GM11168 (cell line): ENCODE data around the gene PKD1L1.
"Not testable (repeated sequence)": the region's sequence is repeated elsewhere in the genome, so short reads cannot be mapped to it uniquely, and the experiment has no call there.

Experiments
- in situ Hi-C: fragments of 300-500 bp; cut with MboI; formaldehyde crosslinking; loops from one replicate; pipeline ENCODE4 v1.12.0; 2022; ENCODE audit warnings: low sequenced_read_pairs; ENCODE audit not compliant: unreplicated experiment

The PKD1L1 gene

DNA sequence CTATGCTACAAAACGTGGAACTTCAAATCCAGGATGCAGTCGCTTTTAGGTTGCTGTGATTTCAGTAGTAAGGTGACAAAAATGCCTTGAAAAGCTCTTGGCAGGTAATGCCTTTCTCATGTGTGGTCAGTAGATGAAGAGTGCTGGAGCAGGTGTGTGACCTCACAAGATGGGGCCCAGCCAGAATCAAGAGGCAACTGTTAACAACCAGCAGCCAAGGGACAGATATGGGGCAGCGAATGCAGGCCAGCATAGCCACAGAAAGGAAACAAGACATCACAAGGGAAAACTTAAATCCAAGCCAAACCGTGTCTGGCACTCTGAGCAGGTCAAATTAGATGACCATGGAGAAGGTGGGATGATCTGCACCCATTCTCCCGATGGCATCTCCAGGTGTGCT, 18.9 kb upstream of the PKD1L1 start:
- in situ Hi-C loops, result no loop called here

DNA sequence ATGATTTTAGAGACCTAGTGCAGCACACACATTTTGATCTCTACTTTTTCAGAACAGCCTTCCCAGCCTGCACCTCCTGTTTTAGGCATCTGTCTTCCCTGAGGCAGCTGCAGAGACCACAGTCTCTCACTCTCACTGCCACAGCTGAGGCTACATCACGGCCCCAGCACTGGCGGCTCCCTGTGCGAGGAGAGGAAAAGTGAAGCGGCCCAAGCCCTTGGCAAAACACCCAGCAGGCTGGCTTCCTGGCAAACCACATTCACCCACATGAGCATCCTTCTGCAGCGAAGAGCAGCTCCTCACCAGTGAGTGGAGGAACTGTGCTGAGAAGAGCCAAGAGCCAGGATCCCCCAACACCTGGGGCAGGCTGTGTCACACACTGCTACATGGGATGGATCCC, 17.2 kb upstream of the PKD1L1 start:
- in situ Hi-C loops, result no loop called here

- in situ Hi-C loops, result no loop called here
These were observed 14.0 kb upstream of the PKD1L1 start for GRCh38 chr7:47962262-47962661.

GRCh38 chr7:47957156-47957555, 8.9 kb upstream of the PKD1L1 start:
- in situ Hi-C loops, result no loop called here

DNA sequence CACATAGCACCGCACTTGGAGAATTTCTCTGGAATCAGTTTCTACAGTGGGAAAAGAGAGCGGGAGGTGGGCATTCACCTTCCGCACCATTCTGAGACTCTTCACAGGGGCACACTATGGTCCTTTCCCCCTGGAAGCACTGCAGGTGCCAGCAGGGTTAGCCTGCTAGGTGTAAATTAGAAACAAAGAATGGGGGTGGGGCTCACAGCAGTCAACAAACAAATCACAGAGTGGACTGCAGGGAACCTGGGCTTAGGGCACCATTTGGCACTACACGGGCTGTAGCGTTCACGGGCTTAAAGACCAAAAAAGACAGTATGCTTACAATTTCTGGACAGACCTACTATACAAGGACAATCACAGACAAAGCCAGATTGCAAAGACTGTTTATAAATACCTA, 8.0 kb upstream of the PKD1L1 start:
- in situ Hi-C loops, result no loop called here

DNA sequence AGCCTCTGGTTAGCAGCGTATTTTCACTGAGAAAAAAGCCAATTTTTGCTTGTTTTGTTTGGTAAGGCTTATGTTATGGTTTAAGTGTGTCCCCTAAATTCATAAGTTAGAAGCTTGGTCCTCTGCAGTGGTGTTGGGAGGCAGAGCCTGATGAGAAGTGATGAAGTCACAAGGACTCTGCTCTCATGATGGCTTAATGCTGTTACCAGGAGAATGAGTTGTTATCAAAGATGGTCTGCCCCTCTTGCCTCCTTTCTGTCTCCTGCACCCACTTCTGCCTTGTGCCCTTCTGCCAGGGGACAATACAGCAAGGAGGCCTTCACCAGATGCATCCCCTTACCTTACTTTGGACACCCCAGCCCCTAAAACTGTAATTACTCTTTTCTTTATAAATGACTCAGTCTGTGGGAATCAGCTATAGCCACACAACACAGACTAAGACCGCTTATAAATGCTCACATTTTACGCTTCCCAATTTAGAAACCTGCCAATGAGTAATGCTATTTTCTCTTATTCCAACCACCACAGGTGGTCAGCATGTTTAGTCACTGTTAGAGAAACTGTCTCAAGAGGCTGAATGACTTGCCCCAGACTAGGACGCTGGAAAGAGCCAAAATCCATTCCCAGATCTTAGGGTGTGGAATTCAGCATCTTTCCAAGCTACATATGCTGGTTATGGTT, 6.1 kb upstream of the PKD1L1 start:
- in situ Hi-C loops, result no loop called here

DNA sequence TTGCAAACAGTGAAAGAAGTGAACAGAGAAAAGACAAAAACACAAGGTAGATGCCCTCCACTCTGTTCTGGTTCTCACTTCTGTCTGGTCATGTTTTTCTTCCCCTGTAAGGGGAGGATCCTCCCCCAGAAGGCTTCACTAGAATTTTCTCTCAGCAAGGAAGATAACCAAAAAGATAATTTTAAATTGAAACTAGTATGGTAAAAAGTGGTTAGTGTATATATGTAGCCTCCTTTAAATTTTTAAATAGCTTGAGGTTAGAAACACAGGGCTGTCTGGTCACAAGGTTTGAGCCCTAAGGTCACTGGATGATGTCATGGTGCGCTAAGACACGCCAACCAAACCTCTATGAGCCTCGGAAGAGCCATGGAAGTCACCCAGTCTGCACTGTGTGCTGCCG, 5.6 kb upstream of the PKD1L1 start:
- in situ Hi-C loops, result no loop called here

DNA sequence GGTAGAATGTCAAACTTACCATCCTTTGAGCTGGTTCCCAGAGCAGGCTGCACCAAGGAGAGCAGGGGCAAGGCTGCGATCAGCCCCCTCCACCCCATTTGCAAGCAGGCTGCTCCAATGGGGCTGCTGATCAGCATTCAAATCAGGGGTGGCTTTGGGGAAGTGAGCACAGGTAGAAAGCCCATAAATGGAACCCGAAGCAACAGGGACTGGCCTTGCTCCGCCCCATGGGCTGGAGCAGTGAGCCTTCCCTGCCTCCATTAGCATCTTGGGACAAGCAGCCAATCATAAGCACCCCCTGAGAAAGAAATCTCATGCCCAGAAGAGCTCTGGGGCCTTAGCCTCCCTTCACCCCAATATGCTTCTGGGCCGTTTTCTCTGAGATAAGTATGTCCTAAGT, 4.0 kb upstream of the PKD1L1 start:
- in situ Hi-C loops, result no loop called here

- in situ Hi-C loops, result no loop called here
These were observed 3.1 kb upstream of the PKD1L1 start for GRCh38 chr7:47951374-47951773.

- in situ Hi-C loops, result no loop called here
These were observed 2.4 kb upstream of the PKD1L1 start for GRCh38 chr7:47950714-47951113.

DNA sequence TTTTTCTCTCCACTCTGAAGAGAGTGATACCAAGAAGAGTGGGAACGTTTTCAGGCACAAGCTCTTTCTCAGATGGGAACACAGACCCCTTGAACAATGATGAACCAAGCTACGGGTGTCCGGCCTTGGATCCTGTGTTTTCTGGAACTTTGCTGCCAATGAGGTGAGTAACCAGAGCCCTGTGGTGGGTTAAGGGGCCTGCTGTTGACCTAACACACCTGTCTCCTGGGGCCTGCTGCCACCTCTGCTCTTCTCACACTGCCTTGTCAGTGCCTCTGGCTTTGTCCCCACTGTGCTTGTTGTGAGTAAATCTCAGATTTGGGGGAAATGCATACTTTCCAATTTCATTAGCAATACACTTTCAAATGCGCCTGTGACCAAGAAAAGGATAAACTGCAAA, 1.4 kb upstream of the PKD1L1 start:
- in situ Hi-C loops, result no loop called here

GRCh38 chr7:47947355-47947749, 914 bp downstream of the PKD1L1 start:
- in situ Hi-C loops, result no loop called here

DNA sequence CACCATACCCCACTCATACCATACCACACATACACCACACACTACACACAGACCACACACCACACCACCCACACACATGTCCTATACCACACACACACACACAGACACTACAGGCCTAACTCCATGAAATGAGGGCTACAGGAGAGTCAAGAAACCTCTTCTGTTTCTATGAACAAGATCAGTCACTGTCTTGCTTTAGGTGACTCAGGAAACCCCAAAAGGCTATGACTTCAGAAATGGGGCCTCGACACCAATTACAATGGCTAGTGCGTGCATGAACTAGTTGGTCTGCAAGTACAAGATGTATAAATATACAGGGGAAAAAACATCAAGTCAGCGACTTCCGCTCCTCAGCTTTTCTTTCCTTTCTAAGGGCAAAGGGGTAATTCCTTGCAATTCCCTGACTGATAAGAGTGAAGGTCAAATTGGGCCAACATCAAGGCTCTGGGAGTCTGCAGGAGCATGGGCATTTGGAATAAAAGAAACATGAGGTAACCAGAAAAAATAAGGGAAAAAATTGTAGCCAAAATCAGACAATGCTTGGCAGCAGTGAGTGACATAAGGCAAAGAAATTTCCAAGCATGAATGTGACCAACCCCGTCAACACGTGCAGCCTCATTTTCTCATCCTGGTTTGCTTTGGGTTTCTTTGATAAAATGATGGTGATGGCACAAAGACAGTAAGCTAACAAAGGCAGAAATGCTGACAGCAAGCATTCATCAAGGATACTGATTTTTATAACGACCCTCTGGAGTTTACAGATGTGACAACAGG, 1.5 kb downstream of the PKD1L1 start:
- in situ Hi-C loops, result no loop called here

GRCh38 chr7:47945261-47946015, 2.8 kb downstream of the PKD1L1 start:
- in situ Hi-C loops, result no loop called here

DNA sequence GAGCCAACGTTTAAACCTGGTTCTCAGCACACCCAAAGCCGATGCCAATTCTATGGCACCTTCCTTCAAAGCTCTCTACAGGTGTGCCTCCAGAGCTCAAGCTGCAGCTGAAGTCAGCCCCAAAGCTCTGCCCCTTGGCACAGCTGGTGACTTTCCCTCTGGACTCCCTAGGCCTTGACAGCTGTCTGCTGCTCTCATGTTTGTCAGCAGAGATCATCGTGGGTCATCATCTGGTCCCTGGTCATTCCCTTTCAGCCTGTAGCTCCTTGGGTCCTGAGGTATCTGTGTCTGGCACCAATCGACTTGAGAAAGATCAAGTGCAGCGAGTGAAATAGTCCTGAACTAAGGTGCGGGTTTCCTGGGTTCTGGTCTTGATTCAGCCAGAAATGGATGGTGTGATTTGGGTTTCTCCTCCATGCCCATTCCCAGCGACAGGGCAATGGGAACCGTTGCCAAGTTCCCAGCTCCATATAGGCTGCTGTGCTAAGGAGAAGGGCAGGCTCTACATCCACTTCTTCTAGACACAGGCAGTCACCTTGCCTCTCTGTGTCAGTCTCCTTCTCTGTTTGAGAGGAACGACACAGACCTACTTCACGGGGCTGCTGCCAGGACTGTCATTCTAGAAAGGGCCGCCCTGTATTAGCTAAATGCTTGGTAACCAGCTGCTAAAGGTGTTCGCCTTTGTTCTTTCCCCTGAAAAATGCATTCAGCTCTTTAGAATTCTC, 3.6 kb downstream of the PKD1L1 start:
- in situ Hi-C loops, result no loop called here

GRCh38 chr7:47943676-47944474, 4.4 kb downstream of the PKD1L1 start:
- in situ Hi-C loops, result no loop called here

- in situ Hi-C loops, result not testable (repeated sequence)
These were observed 5.6 kb downstream of the PKD1L1 start for GRCh38 chr7:47942651-47943050.

- in situ Hi-C loops, result no loop called here
These were observed 6.1 kb downstream of the PKD1L1 start for GRCh38 chr7:47942132-47942531.

- in situ Hi-C loops, result no loop called here
These were observed 7.0 kb downstream of the PKD1L1 start for GRCh38 chr7:47941136-47941844.
